HG03432 (cell line): Measurements from ENCODE around the gene ZC3H7B.

Experiments used
- ATAC-seq: cut with Tn5 transposase; IDR thresholded peaks from one replicate; pipeline ENCODE4 v1.9.1; 2021; ENCODE audit warnings: mild to moderate bottlenecking, moderate library complexity; ENCODE audit not compliant: unreplicated experiment

ZC3H7B gene

GRCh38 chr22:41320416-41321240 is 19.3 kb downstream of the ZC3H7B start:
- ATAC-seq, result no peak

GRCh38 chr22:41324821-41325528 is 23.6 kb downstream of the ZC3H7B start:
- ATAC-seq, result no peak

GRCh38 chr22:41327124-41327523 is 25.8 kb downstream of the ZC3H7B start:
- no peak for ATAC-seq

- ATAC-seq, result no peak
Observed at GRCh38 chr22:41330169-41330568, 28.8 kb downstream of the ZC3H7B start.

GRCh38 chr22:41332217-41332939 is 31.1 kb downstream of the ZC3H7B start:
- no peak for ATAC-seq

GRCh38 chr22:41333806-41334205 is 32.5 kb downstream of the ZC3H7B start:
- ATAC-seq, result no peak

GRCh38 chr22:41334215-41334614 is 32.9 kb downstream of the ZC3H7B start:
- no peak for ATAC-seq

- ATAC-seq, result no peak
Observed at GRCh38 chr22:41334951-41335635, 33.8 kb downstream of the ZC3H7B start.

- ATAC-seq, result no peak
Observed at GRCh38 chr22:41338614-41339212, 37.4 kb downstream of the ZC3H7B start.

GRCh38 chr22:41339823-41340222 is 38.5 kb downstream of the ZC3H7B start:
- ATAC-seq, result no peak

GRCh38 chr22:41340357-41340756 is 39.0 kb downstream of the ZC3H7B start:
- ATAC-seq, result no peak

- ATAC-seq, result no peak
Observed at GRCh38 chr22:41341012-41341411, 39.7 kb downstream of the ZC3H7B start.

GRCh38 chr22:41341990-41342389 is 40.7 kb downstream of the ZC3H7B start:
- ATAC-seq, result no peak

GRCh38 chr22:41343300-41343699 is 42.0 kb downstream of the ZC3H7B start:
- ATAC-seq, result no peak

- no peak for ATAC-seq
Observed at GRCh38 chr22:41343717-41344116, 42.4 kb downstream of the ZC3H7B start.

- ATAC-seq, result no peak
Observed at GRCh38 chr22:41344189-41344788, 43.0 kb downstream of the ZC3H7B start.

GRCh38 chr22:41345807-41346335 is 44.5 kb downstream of the ZC3H7B start:
- ATAC-seq, result no peak

GRCh38 chr22:41347066-41347859 is 45.9 kb downstream of the ZC3H7B start:
- ATAC-seq, result no peak

- ATAC-seq, result no peak
Observed at GRCh38 chr22:41348964-41349484, 47.7 kb downstream of the ZC3H7B start.
